Mucosa of stomach (tissue), 1 donor: ENCODE data around the gene PRPF4.
"Not testable (repeated sequence)": the region's sequence is repeated elsewhere in the genome, so short reads cannot be mapped to it uniquely, and the experiment has no call there.

Source experiments
- H3K27me3 ChIP-seq: one replicate; pipeline ENCODE4 v1.7.0; 2013; ENCODE audit warnings: mild to moderate bottlenecking, low read length; ENCODE audit not compliant: control insufficient read depth, insufficient read depth
- H3K36me3 ChIP-seq: one replicate; pipeline ENCODE4 v1.7.0; 2013; ENCODE audit warnings: low read length; ENCODE audit not compliant: control insufficient read depth, insufficient read depth
- H3K4me1 ChIP-seq: one replicate; pipeline ENCODE4 v1.7.0; 2013; ENCODE audit warnings: mild to moderate bottlenecking, low read length; ENCODE audit not compliant: control insufficient read depth, insufficient read depth
- H3K4me3 ChIP-seq: one replicate; pipeline ENCODE4 v1.7.0; 2013; ENCODE audit warnings: low read length
- H3K9ac ChIP-seq: one replicate; pipeline ENCODE4 v1.7.0; 2013; ENCODE audit warnings: mild to moderate bottlenecking, low read length, moderate library complexity
- H3K9me3 ChIP-seq: one replicate; pipeline ENCODE4 v1.7.0; 2013; ENCODE audit warnings: mild to moderate bottlenecking, low read length, moderate library complexity; ENCODE audit not compliant: control insufficient read depth
- donor health status: Pancreatic carcinoma.

The PRPF4 gene

GRCh38 chr9:113274474-113275156 is 843 bp upstream of the PRPF4 start:
- Histone ChIP-seq H3K36me3 (peaks cover 3% of the 10 kb centered on the region), H3K4me1 (peaks cover 7% of the 10 kb centered on the region), H3K4me3 (peak overlapping the region; percentile 95), H3K9ac (peak overlapping the region; percentile 91), H3K9me3 (no peaks in the 10 kb centered on the region), H3K27me3 (no peaks in the 10 kb centered on the region)

GRCh38 chr9:113278840-113279239 is 3.4 kb downstream of the PRPF4 start:
- Histone ChIP-seq H3K36me3 (peaks cover 10% of the 10 kb centered on the region), H3K9ac (no peak overlapping the region), H3K9me3 (no peaks in the 10 kb centered on the region), H3K27me3 (no peaks in the 10 kb centered on the region), H3K4me1 (peaks cover 7% of the 10 kb centered on the region), H3K4me3 (no peak overlapping the region)

- Histone ChIP-seq H3K9me3 (no peaks in the 10 kb centered on the region), H3K9ac (no peak overlapping the region), H3K36me3 (peaks cover 10% of the 10 kb centered on the region), H3K27me3 (no peaks in the 10 kb centered on the region), H3K4me3 (no peak overlapping the region), H3K4me1 (peaks cover 1% of the 10 kb centered on the region)
Observed at GRCh38 chr9:113281356-113281755, 5.9 kb downstream of the PRPF4 start.

GRCh38 chr9:113289091-113289490 is 13.6 kb downstream of the PRPF4 start:
- no peaks in the 10 kb centered on the region for H3K4me1 ChIP-seq
- H3K9me3 ChIP-seq, result no peaks in the 10 kb centered on the region
- H3K36me3 ChIP-seq, result peaks cover 7% of the 10 kb centered on the region
- H3K4me3 ChIP-seq, result no peak overlapping the region
- H3K27me3 ChIP-seq, result no peaks in the 10 kb centered on the region
- H3K9ac ChIP-seq, result no peak overlapping the region

GRCh38 chr9:113290052-113290607 is 14.7 kb downstream of the PRPF4 start:
- Histone ChIP-seq H3K36me3 (peaks cover 7% of the 10 kb centered on the region), H3K9ac (no peak overlapping the region)

GRCh38 chr9:113293285-113293878 is 17.9 kb downstream of the PRPF4 start:
- peaks cover 7% of the 10 kb centered on the region for H3K36me3 ChIP-seq

More at GRCh38 chr9:113290052-113290607, 14.7 kb downstream of the PRPF4 start:
- no peaks in the 10 kb centered on the region for H3K27me3 ChIP-seq
- H3K9me3 ChIP-seq, result no peaks in the 10 kb centered on the region
- no peaks in the 10 kb centered on the region for H3K4me1 ChIP-seq
- H3K4me3 ChIP-seq, result no peak overlapping the region

GRCh38 chr9:113296247-113296646 is 20.8 kb downstream of the PRPF4 start:
- H3K4me3 ChIP-seq, H3K9me3 ChIP-seq, H3K36me3 ChIP-seq: not testable (repeated sequence)

More at GRCh38 chr9:113293285-113293878, 17.9 kb downstream of the PRPF4 start:
- Histone ChIP-seq H3K9me3 (no peaks in the 10 kb centered on the region), H3K4me1 (no peaks in the 10 kb centered on the region), H3K9ac (no peak overlapping the region), H3K27me3 (no peaks in the 10 kb centered on the region), H3K4me3 (no peak overlapping the region)

GRCh38 chr9:113296796-113297558 is 21.5 kb downstream of the PRPF4 start:
- no peak overlapping the region for H3K9ac ChIP-seq
- H3K27me3 ChIP-seq, result no peaks in the 10 kb centered on the region
- no peaks in the 10 kb centered on the region for H3K9me3 ChIP-seq
- H3K36me3 ChIP-seq, result no peaks in the 10 kb centered on the region
- no peak overlapping the region for H3K4me3 ChIP-seq
- peaks cover 13% of the 10 kb centered on the region for H3K4me1 ChIP-seq

More at GRCh38 chr9:113296247-113296646, 20.8 kb downstream of the PRPF4 start:
- H3K9ac ChIP-seq, H3K27me3 ChIP-seq: not testable (repeated sequence)
- H3K4me1 ChIP-seq, result peaks cover 13% of the 10 kb centered on the region

- no peak overlapping the region for H3K4me3 ChIP-seq
Observed at GRCh38 chr9:113298311-113298710, 22.9 kb downstream of the PRPF4 start.

GRCh38 chr9:113298924-113299770 is 23.7 kb downstream of the PRPF4 start:
- Histone ChIP-seq H3K4me3 (no peak overlapping the region), H3K36me3 (no peaks in the 10 kb centered on the region), H3K9ac (peak overlapping the region; percentile 48), H3K9me3 (no peaks in the 10 kb centered on the region), H3K4me1 (peaks cover 28% of the 10 kb centered on the region), H3K27me3 (no peaks in the 10 kb centered on the region)

More at GRCh38 chr9:113298311-113298710, 22.9 kb downstream of the PRPF4 start:
- no peaks in the 10 kb centered on the region for H3K9me3 ChIP-seq
- no peaks in the 10 kb centered on the region for H3K27me3 ChIP-seq
- H3K36me3 ChIP-seq, result no peaks in the 10 kb centered on the region
- peaks cover 26% of the 10 kb centered on the region for H3K4me1 ChIP-seq
- H3K9ac ChIP-seq, result no peak overlapping the region

- no peak overlapping the region for H3K4me3 ChIP-seq
- H3K9ac ChIP-seq, result peak overlapping the region; percentile 48
- no peaks in the 10 kb centered on the region for H3K36me3 ChIP-seq
- no peaks in the 10 kb centered on the region for H3K9me3 ChIP-seq
- H3K27me3 ChIP-seq, result no peaks in the 10 kb centered on the region
- peaks cover 28% of the 10 kb centered on the region for H3K4me1 ChIP-seq
Observed at GRCh38 chr9:113299800-113300292, 24.4 kb downstream of the PRPF4 start.
